ENCODE data around the gene BCAS3. TPM values are rescaled to one million over a fixed set of nuclear protein-coding genes. Genes with fewer than 3 reads are reported as not detected.

Gene BCAS3
- total RNA-seq, 1 experiment from 2014 or later, result 26.3 TPM

GRCh38 chr17:61177351-61177750 is 499.7 kb downstream of the BCAS3 start:
- no peak overlapping the region for H2AFZ ChIP-seq (ENCODE audit: low read depth, low read length, poor library complexity, severe bottlenecking)
- no peak overlapping the region for H3K27ac ChIP-seq (ENCODE audit: low read depth, low read length)
- ATAC-seq (no peak), DNase-seq (ENCODE audit: low read depth, low spot score) (no peak)
- ChIA-PET POLR2A (no interaction called here), CTCF (no interaction called here), RAD21 (ENCODE audit: low non-redundant PET in 1 of 2, low total read pairs in 2 of 2, uncharacterized antibody in 2 of 2, unreplicated experiment in 2 of 2) (no interaction called here)
- BruUV-seq (replicated peaks), result no TSS peak
- no peaks in the 10 kb centered on the region for H3K79me2 ChIP-seq (ENCODE audit: insufficient read depth, low read length)
- intact Hi-C loops (cut with micrococcal nuclease), result no loop called here
- no peaks in the 10 kb centered on the region for H3K9me2 ChIP-seq (ENCODE audit: insufficient read depth)
- no peaks in the 10 kb centered on the region for H3K4me1 ChIP-seq (ENCODE audit: control insufficient read depth in 1 of 2, insufficient read depth in 2 of 2, low read length in 2 of 2)
- no peaks in the 10 kb centered on the region for H3K27me3 ChIP-seq (ENCODE audit: insufficient read depth, low read length)
- no peaks in the 10 kb centered on the region for H3K36me3 ChIP-seq (ENCODE audit: control insufficient read depth in 1 of 2, insufficient read depth in 2 of 2, low read length in 2 of 2)
- TF ChIP-seq POLR2A (IDR thresholded peaks at IDR 0.05; ENCODE audit: borderline replicate concordance, extremely low read depth, insufficient read depth, insufficient read length), result no peak
- TF ChIP-seq EGR1 (IDR thresholded peaks at IDR 0.05; ENCODE audit: low read depth), result no peak
- TF ChIP-seq ZFX (IDR thresholded peaks at IDR 0.05), result no peak
- TF ChIP-seq JUND (IDR thresholded peaks at IDR 0.05), result no peak
- H4K20me1 ChIP-seq (ENCODE audit: insufficient read depth), result no peaks in the 10 kb centered on the region
- H3K9ac ChIP-seq (ENCODE audit: low read length), result no peak overlapping the region
- H3K9me3 ChIP-seq (ENCODE audit: control insufficient read depth in 1 of 2, insufficient read depth in 1 of 2, low read depth in 1 of 2, low read length in 2 of 2), result no peaks in the 10 kb centered on the region
- no peak overlapping the region for H3K4me3 ChIP-seq (replicated peaks in 1 of 2; ENCODE audit: low read depth in 1 of 2, low read length in 2 of 2)
- no peak overlapping the region for H3K4me2 ChIP-seq (ENCODE audit: low read length)

DNA sequence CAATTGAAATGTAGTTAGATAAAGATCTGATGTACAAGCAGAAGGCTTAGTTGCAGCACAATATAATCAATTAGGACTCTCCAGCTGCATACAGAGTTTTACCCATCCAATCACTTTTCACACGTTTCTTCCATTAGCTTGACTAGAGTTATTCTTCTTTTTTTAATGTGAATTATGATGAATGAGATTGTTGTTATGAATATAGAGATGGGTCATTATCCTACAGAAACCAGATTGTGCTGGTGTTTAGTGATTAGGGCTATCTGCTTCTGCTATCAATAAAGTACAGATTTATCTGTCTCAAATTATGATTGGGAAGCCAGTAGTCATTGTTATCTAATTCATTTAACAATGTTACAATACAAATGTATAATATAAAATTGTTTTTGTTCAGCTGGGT is 500.6 kb downstream of the BCAS3 start:
- Histone ChIP-seq H2AFZ (ENCODE audit: low read depth, low read length, poor library complexity, severe bottlenecking) (no peak overlapping the region), H3K27me3 (ENCODE audit: insufficient read depth, low read length) (no peaks in the 10 kb centered on the region), H3K36me3 (ENCODE audit: control insufficient read depth in 1 of 2, insufficient read depth in 2 of 2, low read length in 2 of 2) (no peaks in the 10 kb centered on the region), H3K9me2 (ENCODE audit: insufficient read depth) (no peaks in the 10 kb centered on the region), H3K79me2 (ENCODE audit: insufficient read depth, low read length) (no peaks in the 10 kb centered on the region), H3K9ac (ENCODE audit: low read length) (no peak overlapping the region), H3K4me3 (replicated peaks in 1 of 2; ENCODE audit: low read depth in 1 of 2, low read length in 2 of 2) (no peak overlapping the region), H3K4me1 (ENCODE audit: control insufficient read depth in 1 of 2, insufficient read depth in 2 of 2, low read length in 2 of 2) (no peaks in the 10 kb centered on the region), H3K9me3 (ENCODE audit: control insufficient read depth in 1 of 2, insufficient read depth in 1 of 2, low read depth in 1 of 2, low read length in 2 of 2) (no peaks in the 10 kb centered on the region), H3K4me2 (ENCODE audit: low read length) (no peak overlapping the region), H4K20me1 (ENCODE audit: insufficient read depth) (no peaks in the 10 kb centered on the region), H3K27ac (ENCODE audit: low read depth, low read length) (no peak overlapping the region)
- intact Hi-C loops (cut with micrococcal nuclease), result no loop called here
- BruUV-seq (replicated peaks), result no TSS peak
- ChIA-PET RAD21 (ENCODE audit: low non-redundant PET in 1 of 2, low total read pairs in 2 of 2, uncharacterized antibody in 2 of 2, unreplicated experiment in 2 of 2) (no interaction called here), CTCF (no interaction called here), POLR2A (no interaction called here)
- TF ChIP-seq, protein P1, sequence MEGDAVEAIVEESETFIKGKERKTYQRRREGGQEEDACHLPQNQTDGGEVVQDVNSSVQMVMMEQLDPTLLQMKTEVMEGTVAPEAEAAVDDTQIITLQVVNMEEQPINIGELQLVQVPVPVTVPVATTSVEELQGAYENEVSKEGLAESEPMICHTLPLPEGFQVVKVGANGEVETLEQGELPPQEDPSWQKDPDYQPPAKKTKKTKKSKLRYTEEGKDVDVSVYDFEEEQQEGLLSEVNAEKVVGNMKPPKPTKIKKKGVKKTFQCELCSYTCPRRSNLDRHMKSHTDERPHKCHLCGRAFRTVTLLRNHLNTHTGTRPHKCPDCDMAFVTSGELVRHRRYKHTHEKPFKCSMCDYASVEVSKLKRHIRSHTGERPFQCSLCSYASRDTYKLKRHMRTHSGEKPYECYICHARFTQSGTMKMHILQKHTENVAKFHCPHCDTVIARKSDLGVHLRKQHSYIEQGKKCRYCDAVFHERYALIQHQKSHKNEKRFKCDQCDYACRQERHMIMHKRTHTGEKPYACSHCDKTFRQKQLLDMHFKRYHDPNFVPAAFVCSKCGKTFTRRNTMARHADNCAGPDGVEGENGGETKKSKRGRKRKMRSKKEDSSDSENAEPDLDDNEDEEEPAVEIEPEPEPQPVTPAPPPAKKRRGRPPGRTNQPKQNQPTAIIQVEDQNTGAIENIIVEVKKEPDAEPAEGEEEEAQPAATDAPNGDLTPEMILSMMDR (IDR thresholded peaks at IDR 0.05 in 2 of 3, conservative IDR thresholded peaks at IDR 0.05 in 1 of 3; ENCODE audit: borderline replicate concordance in 1 of 3, insufficient read depth in 1 of 3, low read depth in 2 of 3, low read length in 2 of 3), result no peak
- no peak for TF ChIP-seq POLR2AphosphoS5 (IDR thresholded peaks at IDR 0.05; ENCODE audit: low read depth, low read length)
- no peak for TF ChIP-seq ELF1 (IDR thresholded peaks at IDR 0.05; ENCODE audit: borderline replicate concordance, low read depth)
- TF ChIP-seq, protein P2, sequence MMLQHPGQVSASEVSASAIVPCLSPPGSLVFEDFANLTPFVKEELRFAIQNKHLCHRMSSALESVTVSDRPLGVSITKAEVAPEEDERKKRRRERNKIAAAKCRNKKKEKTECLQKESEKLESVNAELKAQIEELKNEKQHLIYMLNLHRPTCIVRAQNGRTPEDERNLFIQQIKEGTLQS (IDR thresholded peaks at IDR 0.05), result no peak
- no peak for TF ChIP-seq TCF7L2 (IDR thresholded peaks at IDR 0.05; ENCODE audit: borderline replicate concordance, extremely low read depth, insufficient read depth, insufficient read length)
- TF ChIP-seq RAD21 (IDR thresholded peaks at IDR 0.05; ENCODE audit: low read depth), result no peak
- no peak for TF ChIP-seq EGR1 (IDR thresholded peaks at IDR 0.05; ENCODE audit: low read depth)
- TF ChIP-seq CEBPB (IDR thresholded peaks at IDR 0.05; ENCODE audit: low read depth), result no peak
- no peak for TF ChIP-seq SIN3A (IDR thresholded peaks at IDR 0.05; ENCODE audit: low read depth)
- TF ChIP-seq SP1 (IDR thresholded peaks at IDR 0.05; ENCODE audit: low read depth), result no peak
- TF ChIP-seq, protein P3, sequence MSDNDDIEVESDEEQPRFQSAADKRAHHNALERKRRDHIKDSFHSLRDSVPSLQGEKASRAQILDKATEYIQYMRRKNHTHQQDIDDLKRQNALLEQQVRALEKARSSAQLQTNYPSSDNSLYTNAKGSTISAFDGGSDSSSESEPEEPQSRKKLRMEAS (IDR thresholded peaks at IDR 0.05), result no peak
- no peak for TF ChIP-seq FOSL1 (IDR thresholded peaks at IDR 0.05; ENCODE audit: low read depth)
- TF ChIP-seq JUND (IDR thresholded peaks at IDR 0.05), result no peak
- no peak for TF ChIP-seq POLR2A (IDR thresholded peaks at IDR 0.05; ENCODE audit: borderline replicate concordance, extremely low read depth, insufficient read depth, insufficient read length)
- no peak for TF ChIP-seq ZBTB33 (IDR thresholded peaks at IDR 0.05; ENCODE audit: extremely low read depth, insufficient replicate concordance, low read length)
- no peak for TF ChIP-seq ZFX (IDR thresholded peaks at IDR 0.05)
- DNase-seq (ENCODE audit: low read depth, low spot score) (no peak), ATAC-seq (no peak)

Measured in HCT116 (cell line).